Lower leg skin (tissue), 3 donors: ENCODE measurements around the gene UPK3B.
"Not testable (repeated sequence)": the region's sequence is repeated elsewhere in the genome, so short reads cannot be mapped to it uniquely, and the experiment has no call there.

Source experiments
- POLR2A ChIP-seq, 2 donors: fragments of 450-650 bp; IDR thresholded peaks; one replicate each; pipeline ENCODE4 v1.6.1; 2016 to 2017; ENCODE audit warnings: antibody characterized with exemption in 2 of 2, mild to moderate bottlenecking in 1 of 2, moderate library complexity in 1 of 2
- TF ChIP-seq, protein P1 (sequence below), 3 donors: fragments of 450-650 bp; IDR thresholded peaks; one replicate each; pipeline ENCODE4 v1.5.1; 2016; ENCODE audit warnings: antibody characterized with exemption in 3 of 3, mild to moderate bottlenecking in 3 of 3, moderate library complexity in 2 of 3

DNA sequence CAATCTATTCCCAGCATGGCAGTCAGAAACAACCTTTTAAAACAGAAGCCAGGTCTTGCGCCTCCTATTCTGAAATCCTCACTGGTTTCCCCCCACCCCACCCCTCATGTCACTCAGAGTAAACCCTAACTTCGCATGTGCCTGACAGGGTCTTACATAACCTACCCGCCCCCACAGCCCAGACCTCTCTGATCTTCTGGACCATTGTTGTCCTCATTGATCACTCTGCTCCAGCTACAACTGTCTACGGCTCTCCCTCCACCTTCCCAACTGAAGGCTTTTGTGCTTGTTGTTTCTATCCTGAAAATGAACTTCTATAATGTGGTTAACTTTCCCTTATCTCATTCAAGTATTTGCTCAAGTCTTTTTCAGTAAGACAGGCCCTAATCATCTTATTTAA lies 49.8 kb downstream of the UPK3B start:
- TF ChIP-seq, protein P1, sequence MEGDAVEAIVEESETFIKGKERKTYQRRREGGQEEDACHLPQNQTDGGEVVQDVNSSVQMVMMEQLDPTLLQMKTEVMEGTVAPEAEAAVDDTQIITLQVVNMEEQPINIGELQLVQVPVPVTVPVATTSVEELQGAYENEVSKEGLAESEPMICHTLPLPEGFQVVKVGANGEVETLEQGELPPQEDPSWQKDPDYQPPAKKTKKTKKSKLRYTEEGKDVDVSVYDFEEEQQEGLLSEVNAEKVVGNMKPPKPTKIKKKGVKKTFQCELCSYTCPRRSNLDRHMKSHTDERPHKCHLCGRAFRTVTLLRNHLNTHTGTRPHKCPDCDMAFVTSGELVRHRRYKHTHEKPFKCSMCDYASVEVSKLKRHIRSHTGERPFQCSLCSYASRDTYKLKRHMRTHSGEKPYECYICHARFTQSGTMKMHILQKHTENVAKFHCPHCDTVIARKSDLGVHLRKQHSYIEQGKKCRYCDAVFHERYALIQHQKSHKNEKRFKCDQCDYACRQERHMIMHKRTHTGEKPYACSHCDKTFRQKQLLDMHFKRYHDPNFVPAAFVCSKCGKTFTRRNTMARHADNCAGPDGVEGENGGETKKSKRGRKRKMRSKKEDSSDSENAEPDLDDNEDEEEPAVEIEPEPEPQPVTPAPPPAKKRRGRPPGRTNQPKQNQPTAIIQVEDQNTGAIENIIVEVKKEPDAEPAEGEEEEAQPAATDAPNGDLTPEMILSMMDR (IDR thresholded peaks at IDR 0.05), result not testable (repeated sequence)
- not testable (repeated sequence) for TF ChIP-seq POLR2A (IDR thresholded peaks at IDR 0.05)
